PFSK-1 (cell line): ENCODE measurements around the gene XK.

ENCODE experiments used
- FOXP2 ChIP-seq: optimal IDR thresholded peaks from 2 replicates; pipeline ENCODE3; 2011; ENCODE audit warnings: borderline replicate concordance, control low read depth, inconsistent platforms; ENCODE audit not compliant: insufficient read depth; ENCODE audit errors: extremely low read length, extremely low read depth
- POLR2AphosphoS5 ChIP-seq: IDR thresholded peaks from 2 replicates; pipeline ENCODE4 v1.6.1; 2012; ENCODE audit warnings: low read depth, mild to moderate bottlenecking, control low read depth, low read length, moderate library complexity
- SIN3A ChIP-seq: IDR thresholded peaks from 2 replicates; pipeline ENCODE4 v1.6.1; 2012; ENCODE audit warnings: mild to moderate bottlenecking, low read length, moderate library complexity, borderline replicate concordance; ENCODE audit not compliant: insufficient read depth
- TAF1 ChIP-seq: IDR thresholded peaks from 2 replicates; pipeline ENCODE4 v1.6.1; 2012; ENCODE audit warnings: low read length, control low read depth, borderline replicate concordance; ENCODE audit not compliant: insufficient read depth
- TF ChIP-seq, protein P1 (sequence below), 2 experiments: IDR thresholded peaks; 2 replicates each; pipeline versions ENCODE4 v1.6.1 to v1.8.0; 2011 to 2012; ENCODE audit warnings: low read depth in 2 of 2, low read length in 2 of 2, control low read depth in 1 of 2, inconsistent platforms in 1 of 2, mild to moderate bottlenecking in 1 of 2, moderate library complexity in 1 of 2; ENCODE audit not compliant: insufficient read depth in 1 of 2

Gene XK

GRCh38 chrX:37646254-37646653, 39.3 kb upstream of the XK start:
- TF ChIP-seq SIN3A (no peak), TAF1 (no peak), POLR2AphosphoS5 (no peak), FOXP2 (no peak)

- TF ChIP-seq POLR2AphosphoS5 = no peak
- TF ChIP-seq, protein P1, sequence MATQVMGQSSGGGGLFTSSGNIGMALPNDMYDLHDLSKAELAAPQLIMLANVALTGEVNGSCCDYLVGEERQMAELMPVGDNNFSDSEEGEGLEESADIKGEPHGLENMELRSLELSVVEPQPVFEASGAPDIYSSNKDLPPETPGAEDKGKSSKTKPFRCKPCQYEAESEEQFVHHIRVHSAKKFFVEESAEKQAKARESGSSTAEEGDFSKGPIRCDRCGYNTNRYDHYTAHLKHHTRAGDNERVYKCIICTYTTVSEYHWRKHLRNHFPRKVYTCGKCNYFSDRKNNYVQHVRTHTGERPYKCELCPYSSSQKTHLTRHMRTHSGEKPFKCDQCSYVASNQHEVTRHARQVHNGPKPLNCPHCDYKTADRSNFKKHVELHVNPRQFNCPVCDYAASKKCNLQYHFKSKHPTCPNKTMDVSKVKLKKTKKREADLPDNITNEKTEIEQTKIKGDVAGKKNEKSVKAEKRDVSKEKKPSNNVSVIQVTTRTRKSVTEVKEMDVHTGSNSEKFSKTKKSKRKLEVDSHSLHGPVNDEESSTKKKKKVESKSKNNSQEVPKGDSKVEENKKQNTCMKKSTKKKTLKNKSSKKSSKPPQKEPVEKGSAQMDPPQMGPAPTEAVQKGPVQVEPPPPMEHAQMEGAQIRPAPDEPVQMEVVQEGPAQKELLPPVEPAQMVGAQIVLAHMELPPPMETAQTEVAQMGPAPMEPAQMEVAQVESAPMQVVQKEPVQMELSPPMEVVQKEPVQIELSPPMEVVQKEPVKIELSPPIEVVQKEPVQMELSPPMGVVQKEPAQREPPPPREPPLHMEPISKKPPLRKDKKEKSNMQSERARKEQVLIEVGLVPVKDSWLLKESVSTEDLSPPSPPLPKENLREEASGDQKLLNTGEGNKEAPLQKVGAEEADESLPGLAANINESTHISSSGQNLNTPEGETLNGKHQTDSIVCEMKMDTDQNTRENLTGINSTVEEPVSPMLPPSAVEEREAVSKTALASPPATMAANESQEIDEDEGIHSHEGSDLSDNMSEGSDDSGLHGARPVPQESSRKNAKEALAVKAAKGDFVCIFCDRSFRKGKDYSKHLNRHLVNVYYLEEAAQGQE (IDR thresholded peaks at IDR 0.05; ENCODE audit: insufficient read depth in 1 of 2, low read depth in 2 of 2, low read length in 2 of 2) = no peak
- no peak for TF ChIP-seq FOXP2
- no peak for TF ChIP-seq SIN3A
- no peak for TF ChIP-seq TAF1
Observed at GRCh38 chrX:37651921-37652452, 33.6 kb upstream of the XK start.

DNA sequence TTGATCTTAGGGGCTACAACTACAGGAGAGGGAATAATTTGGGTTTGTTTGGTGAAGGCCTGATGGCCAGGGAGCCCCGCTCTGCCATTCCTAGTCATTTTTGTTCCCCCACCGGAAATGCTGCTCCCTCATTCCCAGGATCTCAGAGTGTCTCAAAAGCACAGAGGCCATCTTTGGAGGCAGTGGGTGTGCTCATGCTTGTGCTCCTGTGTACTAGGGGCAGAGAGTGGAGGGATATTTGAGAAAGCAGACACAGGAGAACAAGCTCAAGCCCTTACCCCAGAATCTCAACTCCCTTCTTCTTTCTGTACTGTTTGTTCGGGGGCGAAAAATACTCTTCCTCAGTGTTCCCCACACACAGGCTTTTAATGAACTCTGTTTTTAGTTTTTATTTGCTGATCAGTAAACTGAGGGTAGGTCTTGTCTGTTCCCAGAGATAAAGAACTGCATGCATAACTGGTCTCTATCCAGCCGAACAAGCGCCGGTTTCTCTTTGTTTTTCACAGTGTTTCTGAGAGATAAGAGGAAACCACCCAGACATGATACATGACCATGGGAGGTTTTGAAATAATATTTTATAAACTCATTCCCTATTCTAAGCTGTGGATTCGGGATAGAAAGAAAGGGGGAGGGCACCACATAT, 32.9 kb upstream of the XK start:
- TF ChIP-seq TAF1 = no peak

- TF ChIP-seq TAF1 (no peak), FOXP2 (no peak), POLR2AphosphoS5 (no peak), SIN3A (no peak)
- TF ChIP-seq, protein P1 (IDR thresholded peaks at IDR 0.05; ENCODE audit: insufficient read depth in 1 of 2, low read depth in 2 of 2, low read length in 2 of 2) = no peak
Observed at GRCh38 chrX:37653397-37654085, 32.0 kb upstream of the XK start.

GRCh38 chrX:37658343-37659030, 27.1 kb upstream of the XK start:
- TF ChIP-seq POLR2AphosphoS5 (no peak), TAF1 (no peak), SIN3A (no peak), FOXP2 (no peak)
- TF ChIP-seq, protein P1 (IDR thresholded peaks at IDR 0.05; ENCODE audit: insufficient read depth in 1 of 2, low read depth in 2 of 2, low read length in 2 of 2) = no peak

GRCh38 chrX:37659047-37659446, 26.5 kb upstream of the XK start:
- TF ChIP-seq, protein P1 (IDR thresholded peaks at IDR 0.05; ENCODE audit: insufficient read depth in 1 of 2, low read depth in 2 of 2, low read length in 2 of 2) = no peak
- TF ChIP-seq SIN3A = no peak
- TF ChIP-seq TAF1 = no peak
- no peak for TF ChIP-seq FOXP2
- TF ChIP-seq POLR2AphosphoS5 = no peak
